ENCODE results near the gene PAQR9. TPM values are rescaled to one million over a fixed set of nuclear protein-coding genes. Genes with fewer than 3 reads are reported as not detected.

Gene PAQR9
- total RNA-seq, 1 experiment from 2014 or later = 0.17 TPM

GRCh38 chr3:142976621-142977398 lies 13.3 kb upstream of the PAQR9 start:
- Histone ChIP-seq H3K27me3 (ENCODE audit: insufficient read depth, low read length) (no peaks in the 10 kb centered on the region), H3K4me2 (ENCODE audit: low read length) (peak overlapping the region; percentile 63), H3K9me3 (ENCODE audit: control insufficient read depth in 1 of 2, insufficient read depth in 1 of 2, low read depth in 1 of 2, low read length in 2 of 2) (no peaks in the 10 kb centered on the region), H3K36me3 (ENCODE audit: control insufficient read depth in 1 of 2, insufficient read depth in 2 of 2, low read length in 2 of 2) (no peaks in the 10 kb centered on the region), H2AFZ (ENCODE audit: low read depth, low read length, poor library complexity, severe bottlenecking) (peak overlapping the region; percentile 76), H3K9me2 (ENCODE audit: insufficient read depth) (no peaks in the 10 kb centered on the region), H3K4me1 (ENCODE audit: control insufficient read depth in 1 of 2, insufficient read depth in 2 of 2, low read length in 2 of 2) (peaks cover 3 to 20% of the 10 kb centered on the region in 2 experiments; a peak in 3 of 4 replicates), H3K4me3 (replicated peaks in 1 of 2; ENCODE audit: low read depth in 1 of 2, low read length in 2 of 2) (no peak overlapping the region), H3K27ac (ENCODE audit: low read depth, low read length) (no peak overlapping the region), H4K20me1 (ENCODE audit: insufficient read depth) (no peaks in the 10 kb centered on the region), H3K79me2 (ENCODE audit: insufficient read depth, low read length) (no peaks in the 10 kb centered on the region), H3K9ac (ENCODE audit: low read length) (no peak overlapping the region)
- ChIA-PET POLR2A (interaction anchor here (0.8 kb wide), 1 partner anchor 24 kb away, joined by 3 read pairs; the partner anchor contains the start of gene U2SURP), RAD21 (ENCODE audit: low non-redundant PET in 1 of 2, low total read pairs in 2 of 2, uncharacterized antibody in 2 of 2, unreplicated experiment in 2 of 2) (interaction anchor here in 1 of 2 experiments (2.1 kb wide), 1 partner anchor 148 kb away, joined by 7 read pairs; no protein-coding TSS in a partner anchor), CTCF (interaction anchor here (1.0 kb wide), 1 partner anchor 25 kb away, joined by 3 read pairs; the partner anchor contains the start of gene U2SURP)
- peak; percentile 88 for ATAC-seq
- intact Hi-C loops (cut with micrococcal nuclease) = no loop called here
- no TSS peak for BruUV-seq (replicated peaks)
- DNase-seq (ENCODE audit: low read depth, low spot score) = peak; percentile 61
- peak; percentile 86 for TF ChIP-seq JUND (IDR thresholded peaks at IDR 0.05)
- TF ChIP-seq POLR2AphosphoS5 (IDR thresholded peaks at IDR 0.05; ENCODE audit: low read depth, low read length) = peak; percentile 49; the same call in 1 of the 2 replicates
- no peak for TF ChIP-seq SRF (IDR thresholded peaks at IDR 0.05; ENCODE audit: low read depth)
- peak; percentile 70 for TF ChIP-seq FOSL1 (IDR thresholded peaks at IDR 0.05; ENCODE audit: low read depth)
- peak; percentile 29 for TF ChIP-seq ZBTB33 (IDR thresholded peaks at IDR 0.05; ENCODE audit: extremely low read depth, insufficient replicate concordance, low read length)
- no peak for TF ChIP-seq ATF3 (IDR thresholded peaks at IDR 0.05)
- TF ChIP-seq REST (IDR thresholded peaks at IDR 0.05; ENCODE audit: low read depth) = no peak
- no peak; the same call in 1 of the 2 replicates for TF ChIP-seq MAX (IDR thresholded peaks at IDR 0.05)
- peak; percentile 60 for TF ChIP-seq CBX3 (IDR thresholded peaks at IDR 0.05; ENCODE audit: low read depth)
- TF ChIP-seq ZNF274 (IDR thresholded peaks at IDR 0.05; ENCODE audit: low read depth, low read length) = no peak
- no peak for TF ChIP-seq TCF7L2 (IDR thresholded peaks at IDR 0.05; ENCODE audit: borderline replicate concordance, extremely low read depth, insufficient read depth, insufficient read length)
- TF ChIP-seq YY1 (IDR thresholded peaks at IDR 0.05; ENCODE audit: extremely low read depth, insufficient replicate concordance, low read depth, low read length) = no peak
- no peak for TF ChIP-seq ELF1 (IDR thresholded peaks at IDR 0.05; ENCODE audit: borderline replicate concordance, low read depth)
- TF ChIP-seq CEBPB (IDR thresholded peaks at IDR 0.05; ENCODE audit: low read depth) = no peak
- no peak for TF ChIP-seq EGR1 (IDR thresholded peaks at IDR 0.05; ENCODE audit: low read depth)
- no peak for TF ChIP-seq ZFX (IDR thresholded peaks at IDR 0.05)
- no peak for TF ChIP-seq SIN3A (IDR thresholded peaks at IDR 0.05; ENCODE audit: low read depth)
- TF ChIP-seq EZH2 (IDR thresholded peaks at IDR 0.05) = no peak
